ENCODE data around the gene SHISAL2B. TPM values are rescaled to one million over a fixed set of nuclear protein-coding genes. Genes with fewer than 3 reads are reported as not detected.

SHISAL2B gene
- total RNA-seq, 3 donors from 2014 or later (not counting 1 experiment from before 2014, with no cell fraction given): not detected

- Mint-ChIP-seq H3K4me3 (no peak overlapping the region), H3K4me1 (no peaks in the 10 kb centered on the region), H3K36me3 (no peaks in the 10 kb centered on the region), H3K9me3 (no peaks in the 10 kb centered on the region), H3K27ac (no peak overlapping the region), H3K27me3 (ENCODE audit: low read depth in 2 of 2) (peaks cover 10 to 12% of the 10 kb centered on the region in 2 donors)
- no peaks in the 10 kb centered on the region for H3K9me3 ChIP-seq (ENCODE audit: control insufficient read depth, insufficient read depth, low read length)
- no peaks in the 10 kb centered on the region for H3K4me1 ChIP-seq (ENCODE audit: control insufficient read depth, insufficient read depth, low read length)
- WGBS (ENCODE audit: insufficient coverage): no CpG with 5 or more reads among the region's 4 CpGs
- intact Hi-C loops (cut with micrococcal nuclease): no loop called here
- TF ChIP-seq, protein P1, sequence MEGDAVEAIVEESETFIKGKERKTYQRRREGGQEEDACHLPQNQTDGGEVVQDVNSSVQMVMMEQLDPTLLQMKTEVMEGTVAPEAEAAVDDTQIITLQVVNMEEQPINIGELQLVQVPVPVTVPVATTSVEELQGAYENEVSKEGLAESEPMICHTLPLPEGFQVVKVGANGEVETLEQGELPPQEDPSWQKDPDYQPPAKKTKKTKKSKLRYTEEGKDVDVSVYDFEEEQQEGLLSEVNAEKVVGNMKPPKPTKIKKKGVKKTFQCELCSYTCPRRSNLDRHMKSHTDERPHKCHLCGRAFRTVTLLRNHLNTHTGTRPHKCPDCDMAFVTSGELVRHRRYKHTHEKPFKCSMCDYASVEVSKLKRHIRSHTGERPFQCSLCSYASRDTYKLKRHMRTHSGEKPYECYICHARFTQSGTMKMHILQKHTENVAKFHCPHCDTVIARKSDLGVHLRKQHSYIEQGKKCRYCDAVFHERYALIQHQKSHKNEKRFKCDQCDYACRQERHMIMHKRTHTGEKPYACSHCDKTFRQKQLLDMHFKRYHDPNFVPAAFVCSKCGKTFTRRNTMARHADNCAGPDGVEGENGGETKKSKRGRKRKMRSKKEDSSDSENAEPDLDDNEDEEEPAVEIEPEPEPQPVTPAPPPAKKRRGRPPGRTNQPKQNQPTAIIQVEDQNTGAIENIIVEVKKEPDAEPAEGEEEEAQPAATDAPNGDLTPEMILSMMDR (IDR thresholded peaks at IDR 0.05): no peak
- DNase-seq (no peak), ATAC-seq (no peak)
- H3K27ac ChIP-seq (ENCODE audit: low read length): no peak overlapping the region
- H3K36me3 ChIP-seq (ENCODE audit: control insufficient read depth, insufficient read depth, low read length): no peaks in the 10 kb centered on the region
- H3K4me3 ChIP-seq (ENCODE audit: low read length): no peak overlapping the region
- no peaks in the 10 kb centered on the region for H3K27me3 ChIP-seq (ENCODE audit: control insufficient read depth, insufficient read depth, low read length)
These were observed 23.2 kb upstream of the SHISAL2B start for GRCh38 chr5:64667068-64667467.

GRCh38 chr5:64670277-64670676 lies 20.0 kb upstream of the SHISAL2B start:
- WGBS (ENCODE audit: insufficient coverage): 91% methylated on average over 1 of the region's 1 CpG

DNA sequence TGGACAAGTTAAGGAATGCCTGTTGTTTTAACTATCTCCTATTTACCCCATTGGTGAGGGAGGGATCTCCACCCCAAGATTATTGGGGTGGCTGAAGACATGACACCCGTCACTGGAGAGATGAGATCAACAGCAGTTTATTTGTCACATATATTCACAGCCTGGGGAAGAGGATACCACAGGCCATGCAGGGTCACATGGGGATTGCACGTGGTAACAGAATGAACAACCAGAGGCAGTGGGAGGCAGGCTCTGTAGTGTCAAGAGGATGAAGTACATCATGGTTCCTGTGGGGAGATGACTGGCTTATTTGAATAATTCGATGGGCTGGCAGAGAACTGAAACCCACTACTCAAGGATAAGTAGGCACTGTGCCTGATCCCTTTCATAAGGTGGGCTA lies 18.6 kb upstream of the SHISAL2B start:
- intact Hi-C loops (cut with micrococcal nuclease): no loop called here
- ATAC-seq (no peak), DNase-seq (no peak)
- 64% methylated on average over 2 of the region's 3 CpGs for WGBS (ENCODE audit: insufficient coverage)
- Mint-ChIP-seq H3K36me3 (no peaks in the 10 kb centered on the region), H3K4me3 (no peak overlapping the region), H3K27me3 (ENCODE audit: low read depth in 2 of 2) (peaks cover 6% of the 10 kb centered on the region in 2 donors), H3K27ac (no peak overlapping the region), H3K9me3 (no peaks in the 10 kb centered on the region), H3K4me1 (no peaks in the 10 kb centered on the region)
- Histone ChIP-seq H3K9me3 (ENCODE audit: control insufficient read depth, insufficient read depth, low read length) (no peaks in the 10 kb centered on the region), H3K4me3 (ENCODE audit: low read length) (no peak overlapping the region), H3K36me3 (ENCODE audit: control insufficient read depth, insufficient read depth, low read length) (no peaks in the 10 kb centered on the region), H3K4me1 (ENCODE audit: control insufficient read depth, insufficient read depth, low read length) (no peaks in the 10 kb centered on the region), H3K27me3 (ENCODE audit: control insufficient read depth, insufficient read depth, low read length) (no peaks in the 10 kb centered on the region), H3K27ac (ENCODE audit: low read length) (no peak overlapping the region)
- TF ChIP-seq, protein P1 (IDR thresholded peaks at IDR 0.05): no peak

More at GRCh38 chr5:64670277-64670676, 20.0 kb upstream of the SHISAL2B start:
- H3K4me3 Mint-ChIP-seq: no peak overlapping the region
- Histone ChIP-seq H3K4me1 (ENCODE audit: control insufficient read depth, insufficient read depth, low read length) (no peaks in the 10 kb centered on the region), H3K4me3 (ENCODE audit: low read length) (no peak overlapping the region), H3K27ac (ENCODE audit: low read length) (no peak overlapping the region), H3K27me3 (ENCODE audit: control insufficient read depth, insufficient read depth, low read length) (no peaks in the 10 kb centered on the region), H3K36me3 (ENCODE audit: control insufficient read depth, insufficient read depth, low read length) (no peaks in the 10 kb centered on the region), H3K9me3 (ENCODE audit: control insufficient read depth, insufficient read depth, low read length) (no peaks in the 10 kb centered on the region)
- no peak overlapping the region for H3K27ac Mint-ChIP-seq
- H3K27me3 Mint-ChIP-seq (ENCODE audit: low read depth in 2 of 2): peaks cover 10 to 12% of the 10 kb centered on the region in 2 donors
- intact Hi-C loops (cut with micrococcal nuclease): no loop called here
- ATAC-seq (no peak), DNase-seq (no peak)
- H3K9me3 Mint-ChIP-seq: no peaks in the 10 kb centered on the region
- no peaks in the 10 kb centered on the region for H3K36me3 Mint-ChIP-seq
- TF ChIP-seq, protein P1 (IDR thresholded peaks at IDR 0.05): no peak
- no peaks in the 10 kb centered on the region for H3K4me1 Mint-ChIP-seq

- TF ChIP-seq, protein P1 (IDR thresholded peaks at IDR 0.05): no peak
- H3K27ac Mint-ChIP-seq: no peak overlapping the region
- H3K9me3 ChIP-seq (ENCODE audit: control insufficient read depth, insufficient read depth, low read length): no peaks in the 10 kb centered on the region
- no peak overlapping the region for H3K4me3 ChIP-seq (ENCODE audit: low read length)
- H3K4me1 Mint-ChIP-seq: no peaks in the 10 kb centered on the region
- 85% methylated on average over 5 of the region's 5 CpGs for WGBS (ENCODE audit: insufficient coverage)
- H3K27me3 ChIP-seq (ENCODE audit: control insufficient read depth, insufficient read depth, low read length): no peaks in the 10 kb centered on the region
- intact Hi-C loops (cut with micrococcal nuclease): no loop called here
- ATAC-seq: no peak
- no peaks in the 10 kb centered on the region for H3K36me3 Mint-ChIP-seq
- no peaks in the 10 kb centered on the region for H3K36me3 ChIP-seq (ENCODE audit: control insufficient read depth, insufficient read depth, low read length)
- no peak overlapping the region for H3K4me3 Mint-ChIP-seq
- H3K27me3 Mint-ChIP-seq (ENCODE audit: low read depth in 2 of 2): peaks cover 8 to 24% of the 10 kb centered on the region in 2 donors
- no peaks in the 10 kb centered on the region for H3K9me3 Mint-ChIP-seq
- H3K27ac ChIP-seq (ENCODE audit: low read length): no peak overlapping the region
- H3K4me1 ChIP-seq (ENCODE audit: control insufficient read depth, insufficient read depth, low read length): no peaks in the 10 kb centered on the region
- DNase-seq: no peak
These were observed 11.9 kb upstream of the SHISAL2B start for GRCh38 chr5:64678374-64678773.
